Dermis blood vessel endothelial cell (primary cell): ENCODE results near the gene KCNT2. TPM values are rescaled to one million over a fixed set of nuclear protein-coding genes. Genes with fewer than 3 reads are reported as not detected.

Experiments used
- DNase-seq: peaks from one replicate; pipeline ENCODE4 v3.0.0; 2010
- total RNA-seq: library from RNA; depleted of rRNA; stranded (reverse); fragments of >200 nt; gene quantifications from 2 replicates; pipeline ENCODE4 v1.2.3, GENCODE V29; 2014

Gene KCNT2
- total RNA-seq, 1 donor from 2014 or later, result 0.17 TPM

GRCh38 chr1:196393742-196394141 lies 214.5 kb downstream of the KCNT2 start:
- peak; percentile 44 for DNase-seq

DNA sequence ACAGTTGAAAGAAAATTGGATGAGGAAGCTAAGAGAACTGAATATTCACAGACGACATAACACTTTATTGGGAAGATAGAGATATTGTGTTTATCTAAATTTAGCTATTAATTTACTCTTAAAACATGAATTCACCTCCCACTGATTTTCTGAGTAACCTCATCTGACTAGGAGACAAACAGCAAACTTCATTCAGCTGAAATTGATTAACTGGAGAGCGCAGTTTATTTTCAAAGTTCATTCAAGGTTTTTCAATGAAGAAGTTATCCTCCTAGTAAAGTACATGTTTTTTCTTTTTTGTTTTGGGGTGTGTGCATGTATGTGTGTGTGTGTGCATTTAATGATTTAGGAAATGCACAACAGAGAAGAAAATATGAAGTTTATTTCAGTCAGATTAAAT lies 215.0 kb downstream of the KCNT2 start:
- no peak for DNase-seq

- DNase-seq, result no peak
Observed at GRCh38 chr1:196387766-196388165, 220.5 kb downstream of the KCNT2 start.

GRCh38 chr1:196385109-196385508 lies 223.1 kb downstream of the KCNT2 start:
- DNase-seq, result no peak

DNA sequence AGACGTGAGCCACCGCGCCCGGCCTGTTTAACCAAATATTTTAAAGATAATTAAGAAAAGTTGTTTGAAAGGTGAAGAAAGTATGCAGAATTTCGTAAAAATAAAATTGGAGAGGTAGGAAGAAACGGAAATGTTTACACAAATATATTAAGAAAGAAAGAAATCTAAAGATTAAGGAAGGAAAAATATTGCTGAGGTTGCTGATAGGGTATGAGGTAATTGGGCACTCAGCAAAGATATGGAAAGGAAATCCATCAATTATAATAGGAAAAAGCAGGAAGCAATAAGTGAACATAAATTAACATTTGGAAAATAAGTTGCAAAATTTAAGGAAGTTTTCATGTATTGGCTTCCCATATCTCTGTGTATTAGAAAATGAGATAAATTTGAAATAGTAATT lies 225.9 kb downstream of the KCNT2 start:
- no peak for DNase-seq

GRCh38 chr1:196381544-196381943 lies 226.7 kb downstream of the KCNT2 start:
- DNase-seq, result no peak

GRCh38 chr1:196380316-196380715 lies 227.9 kb downstream of the KCNT2 start:
- DNase-seq, result no peak

- no peak for DNase-seq
Observed at GRCh38 chr1:196377811-196378210, 230.4 kb downstream of the KCNT2 start.

DNA sequence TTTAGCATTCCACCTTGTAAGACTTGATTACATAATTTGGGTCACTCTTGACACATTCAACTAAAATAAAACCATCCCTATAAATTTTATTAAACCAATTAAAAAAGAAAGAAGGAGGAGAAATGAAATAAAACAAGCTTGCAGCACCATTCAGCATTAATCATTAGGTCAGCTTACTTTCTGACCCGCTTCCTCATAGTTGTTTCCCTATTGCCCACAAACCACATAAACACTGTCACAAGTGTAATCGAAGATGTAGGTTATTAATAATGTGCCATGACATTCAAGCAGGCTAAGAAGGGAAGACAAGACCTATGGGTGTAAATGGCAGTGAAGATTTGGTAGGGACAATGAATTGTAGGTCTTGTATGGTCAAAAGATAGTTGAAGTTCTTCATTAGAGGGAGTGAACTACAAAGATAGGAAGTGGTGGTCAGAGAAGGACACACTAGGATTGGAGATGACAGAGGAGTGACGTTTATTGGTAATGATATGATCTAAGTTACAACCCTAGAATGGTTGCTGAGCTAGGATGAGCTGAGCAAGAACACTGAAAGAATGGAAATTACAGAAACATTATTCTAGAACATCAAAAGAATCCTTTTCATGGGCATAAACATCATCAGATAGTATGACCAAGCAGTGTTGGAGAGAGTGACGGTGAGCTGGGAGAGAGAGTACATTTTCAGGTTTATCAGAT lies 231.5 kb downstream of the KCNT2 start:
- DNase-seq, result no peak

DNA sequence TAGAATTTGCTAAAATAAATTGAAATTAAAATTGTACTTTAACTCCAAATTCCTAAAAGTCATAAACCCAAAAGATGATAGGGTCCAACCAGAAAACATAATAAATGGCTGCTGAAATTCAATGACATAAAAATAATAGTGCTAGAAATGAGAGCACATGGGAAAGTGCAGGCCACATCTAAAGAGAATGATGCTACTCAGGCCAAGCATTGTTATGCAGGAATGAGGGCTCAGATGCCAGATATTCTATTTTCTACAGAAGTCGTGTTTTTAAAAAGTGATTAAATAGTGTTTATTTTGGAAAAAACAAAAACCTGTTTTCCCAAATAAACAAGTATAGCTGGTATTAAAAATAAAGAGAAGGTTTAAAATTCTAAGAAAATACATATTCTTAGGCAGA lies 234.4 kb downstream of the KCNT2 start:
- DNase-seq, result no peak

GRCh38 chr1:196372896-196373536 lies 235.2 kb downstream of the KCNT2 start:
- DNase-seq, result peak; percentile 54

DNA sequence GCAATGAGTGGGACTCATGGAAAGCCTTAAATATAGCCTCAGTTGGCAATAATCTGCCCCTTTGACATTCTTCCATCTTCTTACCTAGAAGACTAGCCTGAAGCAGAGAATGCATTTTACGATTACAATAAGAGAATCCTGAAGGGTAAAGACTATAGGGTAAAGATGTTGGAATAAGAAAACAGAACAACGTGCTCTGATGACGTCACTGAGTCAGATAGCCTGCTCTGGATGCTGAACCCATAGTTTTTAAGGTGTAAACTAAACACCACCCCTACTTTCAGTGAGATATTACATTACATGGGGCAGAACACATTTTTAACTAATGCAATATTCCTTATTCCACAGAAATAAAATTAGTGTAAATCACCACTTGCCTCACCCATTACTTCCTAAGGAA lies 240.4 kb downstream of the KCNT2 start:
- DNase-seq, result no peak

DNA sequence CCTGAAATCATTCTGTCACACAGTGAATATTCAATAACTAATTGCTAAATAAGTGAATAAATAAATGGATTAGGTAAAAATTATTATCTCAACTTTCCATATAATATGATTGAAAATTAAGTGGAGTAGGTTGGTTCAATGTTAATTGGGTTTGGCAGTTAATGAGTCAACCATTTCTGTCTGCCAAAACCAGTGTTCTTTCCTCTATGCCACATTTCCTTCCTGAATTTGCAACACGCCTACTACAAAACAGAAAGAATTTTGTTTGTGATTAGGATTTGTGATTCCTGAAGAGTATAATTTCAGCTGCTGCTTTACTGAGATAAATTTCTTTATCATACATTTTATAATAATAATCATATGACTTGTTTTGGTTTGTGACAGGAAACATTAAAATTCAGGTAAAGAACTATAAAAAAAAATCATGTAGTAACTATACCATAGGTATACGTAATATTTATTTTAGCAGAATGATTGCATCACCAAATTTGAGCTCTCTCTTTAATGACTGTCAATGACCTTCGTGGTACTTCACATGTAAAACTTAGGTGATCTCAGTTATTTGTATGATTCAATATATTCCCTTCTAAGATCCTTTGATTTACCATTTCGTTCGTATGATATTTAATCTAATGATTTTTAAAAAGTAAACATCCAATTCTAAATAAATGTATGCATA lies 241.3 kb downstream of the KCNT2 start:
- DNase-seq, result peak; percentile 7

DNA sequence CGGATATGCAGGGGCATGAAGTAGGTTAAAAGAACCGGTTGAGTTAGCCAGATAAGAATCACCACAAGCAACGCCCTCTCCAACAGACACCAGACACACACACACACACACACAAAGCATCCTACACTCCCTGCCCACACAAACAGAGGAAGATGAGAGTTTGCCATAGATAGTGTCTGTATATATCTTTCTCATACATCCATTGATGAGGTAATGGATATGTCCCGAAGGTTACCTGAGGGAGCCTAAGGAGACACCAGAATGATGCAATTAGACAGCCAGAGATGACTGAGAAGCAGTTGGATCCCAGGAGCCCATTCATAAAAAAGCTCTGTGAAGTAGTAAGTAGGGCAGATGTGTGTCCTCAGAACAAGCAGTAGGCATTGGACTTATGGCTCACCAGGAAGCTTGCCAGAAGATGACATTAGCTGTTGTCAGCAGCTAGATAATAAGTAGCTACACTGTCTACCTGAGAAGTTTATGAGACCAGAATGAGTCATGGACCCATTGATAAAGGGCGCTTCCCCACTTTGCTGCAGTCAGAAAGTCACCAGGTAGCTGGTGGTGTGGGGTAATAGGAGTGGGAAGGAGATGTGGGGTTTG lies 247.0 kb downstream of the KCNT2 start:
- DNase-seq, result no peak

GRCh38 chr1:196357913-196358312 lies 250.3 kb downstream of the KCNT2 start:
- DNase-seq, result no peak

- DNase-seq, result peak; percentile 42
Observed at GRCh38 chr1:196355206-196355786, 252.9 kb downstream of the KCNT2 start.

DNA sequence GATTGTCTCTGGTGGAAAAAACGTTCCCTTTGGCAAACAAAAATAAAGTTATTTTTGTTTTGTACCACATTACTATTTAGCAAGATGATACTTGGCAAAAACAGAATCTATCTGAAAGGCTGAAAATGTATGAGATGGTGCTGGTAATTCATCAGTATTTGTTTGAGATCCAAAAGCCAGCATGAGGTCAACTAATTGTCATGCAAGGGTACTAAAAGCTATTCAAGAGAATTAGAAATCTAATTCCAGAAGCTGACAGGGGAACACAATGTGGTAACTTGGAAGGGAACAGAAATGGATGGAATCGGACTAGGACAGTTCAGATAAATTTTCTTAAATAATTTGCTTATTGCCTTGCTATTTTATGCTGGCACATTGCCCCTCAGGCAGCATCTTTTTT lies 263.8 kb downstream of the KCNT2 start:
- no peak for DNase-seq

DNA sequence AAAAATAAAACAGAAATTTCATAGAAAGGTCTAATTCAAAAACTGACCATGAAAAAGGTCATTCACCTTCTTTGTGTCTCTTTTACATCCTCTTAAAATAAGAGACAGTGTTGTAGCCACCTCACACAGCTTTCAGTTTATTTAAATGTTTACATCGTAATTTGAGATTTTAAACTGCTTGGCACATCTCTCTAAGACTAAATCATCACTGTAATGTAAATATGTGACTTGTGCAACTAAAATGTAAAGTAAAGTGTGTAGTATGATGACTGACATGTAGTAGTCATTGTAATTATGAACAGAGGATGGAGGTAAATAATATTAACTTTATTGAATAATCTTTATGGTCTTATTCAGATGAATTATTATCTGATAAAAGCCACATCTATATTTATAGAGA lies 283.9 kb downstream of the KCNT2 start:
- no peak for DNase-seq

GRCh38 chr1:196323869-196324268 lies 284.4 kb downstream of the KCNT2 start:
- DNase-seq, result no peak

GRCh38 chr1:196319301-196319700 lies 288.9 kb downstream of the KCNT2 start:
- DNase-seq, result no peak

- DNase-seq, result peak; percentile 41
Observed at GRCh38 chr1:196317535-196318522, 290.4 kb downstream of the KCNT2 start.

GRCh38 chr1:196312739-196313138 lies 295.5 kb downstream of the KCNT2 start:
- DNase-seq, result no peak
